Type B pancreatic cell (in vitro differentiated cells): ENCODE measurements around the gene FAM3D. TPM values are rescaled to one million over a fixed set of nuclear protein-coding genes. Genes with fewer than 3 reads are reported as not detected.

Source experiments
- DNase-seq: peaks from one replicate; pipeline ENCODE4 v3.0.0; 2021; ENCODE audit warnings: mixed read lengths; ENCODE audit not compliant: unreplicated experiment; ENCODE audit errors: extremely low spot score
- H3K27ac Mint-ChIP-seq: 2 replicates; pipeline ENCODE4 v1.8.0; 2021; ENCODE audit warnings: mild to moderate bottlenecking, mixed read lengths
- H3K27me3 Mint-ChIP-seq: 2 replicates; pipeline ENCODE4 v1.8.0; 2021; ENCODE audit warnings: mixed read lengths
- H3K36me3 Mint-ChIP-seq: 2 replicates; pipeline ENCODE4 v1.8.0; 2021; ENCODE audit warnings: mixed read lengths
- H3K4me1 Mint-ChIP-seq: one replicate; pipeline ENCODE4 v1.8.0; 2021; ENCODE audit warnings: mixed read lengths; ENCODE audit not compliant: unreplicated experiment
- H3K4me3 Mint-ChIP-seq: 2 replicates; pipeline ENCODE4 v1.8.0; 2021; ENCODE audit warnings: mild to moderate bottlenecking, mixed read lengths
- H3K9me3 Mint-ChIP-seq: 2 replicates; pipeline ENCODE4 v1.8.0; 2021; ENCODE audit warnings: mixed read lengths
- total RNA-seq: library from RNA; stranded (reverse); gene quantifications from 2 replicates; pipeline ENCODE4 v1.2.1, GENCODE V29; 2021; ENCODE audit warnings: low replicate concordance
- TF ChIP-seq, protein P1 (sequence below): fragments of 200-600 bp; sonication (generic); conservative IDR thresholded peaks from 2 replicates; pipeline ENCODE4 v1.5.0; 2021; ENCODE audit warnings: antibody characterized with exemption, mild to moderate bottlenecking

FAM3D gene
- total RNA-seq, 1 donor from 2014 or later: 7.6 TPM

DNA sequence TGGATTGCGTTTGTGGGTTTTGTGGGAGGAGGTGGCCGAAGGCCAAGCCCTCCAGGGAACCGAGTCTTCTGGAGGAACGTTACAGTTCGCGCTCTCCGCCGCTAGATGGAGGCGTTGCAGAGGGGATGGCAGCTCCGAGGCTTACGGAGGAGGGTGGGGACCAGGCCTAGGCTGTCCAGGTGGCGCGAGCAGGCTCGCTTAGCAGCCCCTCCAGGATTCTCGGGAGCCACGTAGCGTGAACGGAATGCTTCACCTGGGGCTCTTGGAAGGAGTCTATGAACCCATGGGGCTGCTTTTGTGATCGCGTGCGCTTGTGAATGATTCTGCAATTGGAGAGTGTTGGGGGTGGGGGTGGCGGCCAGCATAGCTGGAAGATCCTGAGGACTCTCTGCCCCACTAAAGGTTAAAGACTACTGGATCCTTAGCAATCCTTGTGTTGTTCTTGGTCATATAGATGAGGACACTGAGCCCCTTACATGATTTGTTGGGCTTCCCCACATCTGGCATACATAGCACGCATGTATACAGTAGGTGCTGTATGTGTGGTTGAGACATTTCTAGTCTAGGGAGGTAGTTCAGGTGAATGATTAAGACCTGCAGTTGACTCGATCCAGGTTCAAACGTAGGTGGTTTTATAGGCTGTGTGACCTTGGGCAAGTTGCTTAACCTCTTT lies 25.7 kb downstream of the FAM3D start:
- peak; percentile 85 for DNase-seq
- TF ChIP-seq, protein P1, sequence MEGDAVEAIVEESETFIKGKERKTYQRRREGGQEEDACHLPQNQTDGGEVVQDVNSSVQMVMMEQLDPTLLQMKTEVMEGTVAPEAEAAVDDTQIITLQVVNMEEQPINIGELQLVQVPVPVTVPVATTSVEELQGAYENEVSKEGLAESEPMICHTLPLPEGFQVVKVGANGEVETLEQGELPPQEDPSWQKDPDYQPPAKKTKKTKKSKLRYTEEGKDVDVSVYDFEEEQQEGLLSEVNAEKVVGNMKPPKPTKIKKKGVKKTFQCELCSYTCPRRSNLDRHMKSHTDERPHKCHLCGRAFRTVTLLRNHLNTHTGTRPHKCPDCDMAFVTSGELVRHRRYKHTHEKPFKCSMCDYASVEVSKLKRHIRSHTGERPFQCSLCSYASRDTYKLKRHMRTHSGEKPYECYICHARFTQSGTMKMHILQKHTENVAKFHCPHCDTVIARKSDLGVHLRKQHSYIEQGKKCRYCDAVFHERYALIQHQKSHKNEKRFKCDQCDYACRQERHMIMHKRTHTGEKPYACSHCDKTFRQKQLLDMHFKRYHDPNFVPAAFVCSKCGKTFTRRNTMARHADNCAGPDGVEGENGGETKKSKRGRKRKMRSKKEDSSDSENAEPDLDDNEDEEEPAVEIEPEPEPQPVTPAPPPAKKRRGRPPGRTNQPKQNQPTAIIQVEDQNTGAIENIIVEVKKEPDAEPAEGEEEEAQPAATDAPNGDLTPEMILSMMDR: peak; percentile 92
- no peak overlapping the region for H3K27ac Mint-ChIP-seq
- H3K27me3 Mint-ChIP-seq: peaks cover 9% of the 10 kb centered on the region
- H3K36me3 Mint-ChIP-seq: no peaks in the 10 kb centered on the region
- H3K9me3 Mint-ChIP-seq: no peaks in the 10 kb centered on the region
- H3K4me1 Mint-ChIP-seq: no peaks in the 10 kb centered on the region
- peak overlapping the region; percentile 59 for H3K4me3 Mint-ChIP-seq

DNA sequence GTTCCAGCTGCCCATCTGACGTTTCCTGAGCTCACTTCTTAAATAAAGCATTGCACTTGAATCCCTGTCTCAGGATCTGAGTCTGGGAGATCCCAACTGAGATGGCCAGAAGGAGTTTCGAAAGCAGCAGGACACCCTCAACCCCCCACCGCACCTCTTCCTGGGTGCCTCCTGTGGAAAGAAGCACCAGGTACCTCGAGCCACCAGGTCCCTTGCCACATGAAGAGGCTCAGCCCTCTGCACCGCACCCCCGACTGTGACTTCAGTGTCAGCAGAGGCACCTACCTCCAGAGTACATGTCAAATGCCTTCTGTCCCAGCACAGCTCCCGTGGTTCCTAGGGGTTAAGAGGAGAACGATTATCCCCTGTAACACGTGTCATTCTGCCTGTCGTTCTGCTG lies 26.7 kb downstream of the FAM3D start:
- Mint-ChIP-seq H3K27ac (no peak overlapping the region), H3K4me3 (no peak overlapping the region)

GRCh38 chr3:58639001-58639400 lies 27.6 kb downstream of the FAM3D start:
- no peaks in the 10 kb centered on the region for H3K36me3 Mint-ChIP-seq
- peaks cover 13% of the 10 kb centered on the region for H3K27me3 Mint-ChIP-seq
- H3K9me3 Mint-ChIP-seq: no peaks in the 10 kb centered on the region
- H3K27ac Mint-ChIP-seq: no peak overlapping the region
- TF ChIP-seq, protein P1: no peak
- no peak overlapping the region for H3K4me3 Mint-ChIP-seq
- no peaks in the 10 kb centered on the region for H3K4me1 Mint-ChIP-seq
- no peak for DNase-seq

More for the DNA sequence above, 26.7 kb downstream of the FAM3D start:
- H3K36me3 Mint-ChIP-seq: no peaks in the 10 kb centered on the region
- H3K9me3 Mint-ChIP-seq: no peaks in the 10 kb centered on the region
- no peaks in the 10 kb centered on the region for H3K4me1 Mint-ChIP-seq
- no peak for DNase-seq
- peaks cover 13% of the 10 kb centered on the region for H3K27me3 Mint-ChIP-seq
- TF ChIP-seq, protein P1: no peak

DNA sequence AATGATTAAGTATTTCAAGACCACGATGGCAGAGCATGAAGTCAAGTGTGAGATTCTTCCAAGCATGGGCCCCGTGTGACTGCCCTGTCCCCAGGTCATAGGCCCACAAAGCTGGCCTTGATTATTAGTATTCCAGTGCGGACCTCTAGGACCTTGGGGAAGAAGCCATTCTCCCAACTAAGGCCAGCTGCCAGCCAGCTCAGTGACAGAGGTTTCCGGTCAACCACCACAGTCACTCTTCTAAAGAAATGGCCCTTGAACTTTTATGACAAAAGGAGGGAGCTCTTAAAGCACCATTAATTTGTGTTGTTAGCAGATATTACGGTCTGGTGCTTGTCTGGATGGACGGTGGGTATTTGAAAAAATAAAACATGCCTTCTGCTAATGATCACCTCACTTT lies 28.0 kb downstream of the FAM3D start:
- H3K36me3 Mint-ChIP-seq: no peaks in the 10 kb centered on the region
- peaks cover 15% of the 10 kb centered on the region for H3K27me3 Mint-ChIP-seq
- DNase-seq: no peak
- H3K4me3 Mint-ChIP-seq: no peak overlapping the region
- no peak overlapping the region for H3K27ac Mint-ChIP-seq
- no peaks in the 10 kb centered on the region for H3K4me1 Mint-ChIP-seq
- TF ChIP-seq, protein P1: no peak
- H3K9me3 Mint-ChIP-seq: no peaks in the 10 kb centered on the region

GRCh38 chr3:58637509-58637908 lies 29.1 kb downstream of the FAM3D start:
- Mint-ChIP-seq H3K4me3 (no peak overlapping the region), H3K9me3 (no peaks in the 10 kb centered on the region), H3K27me3 (peaks cover 22% of the 10 kb centered on the region), H3K27ac (no peak overlapping the region), H3K4me1 (no peaks in the 10 kb centered on the region), H3K36me3 (no peaks in the 10 kb centered on the region)
- no peak for DNase-seq
- TF ChIP-seq, protein P1: no peak
